ENCODE data around the gene ENO1.

Gene ENO1

DNA sequence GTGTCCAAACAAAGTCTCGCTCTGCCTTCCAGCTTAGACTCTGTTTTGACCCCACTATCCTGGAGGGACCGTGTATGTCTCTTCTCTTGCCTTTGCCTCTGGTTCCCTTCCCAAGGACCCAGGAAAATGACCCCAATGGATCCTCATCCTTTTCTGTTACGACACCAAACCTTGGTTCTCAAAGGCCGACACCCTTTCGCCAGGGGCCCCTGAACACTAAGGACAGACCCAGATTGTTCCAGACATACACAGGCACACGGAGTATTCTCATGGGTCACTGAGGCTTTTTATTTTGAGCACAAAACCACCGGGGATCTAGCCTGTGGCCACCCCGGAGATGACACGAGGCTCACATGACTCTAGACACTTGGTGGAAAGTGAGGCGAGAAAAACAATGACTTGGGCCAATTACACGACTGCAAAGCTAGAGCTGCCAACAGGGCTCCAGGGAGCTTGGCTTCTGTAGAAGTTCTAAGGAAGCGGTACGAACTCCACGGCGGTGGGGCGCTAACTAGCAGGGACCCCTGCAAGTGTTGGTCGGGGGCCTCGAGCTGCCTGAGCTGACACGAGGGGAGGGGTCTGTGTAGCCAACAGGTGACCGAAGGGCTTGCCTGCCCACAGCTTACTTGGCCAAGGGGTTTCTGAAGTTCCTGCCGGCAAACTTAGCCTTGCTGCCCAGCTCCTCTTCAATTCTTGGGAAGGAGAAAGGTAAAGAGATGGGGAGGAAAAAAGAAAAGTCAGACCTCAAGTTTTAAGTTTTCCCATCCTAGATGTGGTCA is 17.6 kb downstream of the ENO1 start:
- TF ChIP-seq FOXA1 (IDR thresholded peaks at IDR 0.05) (no peak), BHLHE40 (IDR thresholded peaks at IDR 0.05; ENCODE audit: borderline replicate concordance) (no peak), LEF1 (IDR thresholded peaks at IDR 0.05; ENCODE audit: borderline replicate concordance) (no peak), HDGF (IDR thresholded peaks at IDR 0.05; ENCODE audit: borderline replicate concordance) (no peak), L3MBTL2 (conservative IDR thresholded peaks at IDR 0.05) (no peak), ZNF384 (IDR thresholded peaks at IDR 0.05) (no peak), SUZ12 (IDR thresholded peaks at IDR 0.05) (no peak), SP1 (IDR thresholded peaks at IDR 0.05) (no peak), FOXM1 (IDR thresholded peaks at IDR 0.05; ENCODE audit: borderline replicate concordance) (no peak), NFRKB (IDR thresholded peaks at IDR 0.05) (no peak), CTBP1 (IDR thresholded peaks at IDR 0.05; ENCODE audit: borderline replicate concordance) (no peak), ARNT (IDR thresholded peaks at IDR 0.05) (no peak)
- TF ChIP-seq, protein P1, sequence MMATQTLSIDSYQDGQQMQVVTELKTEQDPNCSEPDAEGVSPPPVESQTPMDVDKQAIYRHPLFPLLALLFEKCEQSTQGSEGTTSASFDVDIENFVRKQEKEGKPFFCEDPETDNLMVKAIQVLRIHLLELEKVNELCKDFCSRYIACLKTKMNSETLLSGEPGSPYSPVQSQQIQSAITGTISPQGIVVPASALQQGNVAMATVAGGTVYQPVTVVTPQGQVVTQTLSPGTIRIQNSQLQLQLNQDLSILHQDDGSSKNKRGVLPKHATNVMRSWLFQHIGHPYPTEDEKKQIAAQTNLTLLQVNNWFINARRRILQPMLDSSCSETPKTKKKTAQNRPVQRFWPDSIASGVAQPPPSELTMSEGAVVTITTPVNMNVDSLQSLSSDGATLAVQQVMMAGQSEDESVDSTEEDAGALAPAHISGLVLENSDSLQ (IDR thresholded peaks at IDR 0.05), result no peak
- ChIA-PET POLR2A (interaction anchor here (1.0 to 3.1 kb wide), 4 partner anchors 9 to 43 kb away, joined by 3 to 16 read pairs (median 5); partner anchors contain the start of genes ENO1 and RERE), CTCF (interaction anchor here (0.6 to 4.3 kb wide), 7 partner anchors 12 to 144 kb away, joined by 3 to 35 read pairs (median 4); no protein-coding TSS in a partner anchor)
- DNase-seq (ENCODE audit: extremely low spot score), result no peak

DNA sequence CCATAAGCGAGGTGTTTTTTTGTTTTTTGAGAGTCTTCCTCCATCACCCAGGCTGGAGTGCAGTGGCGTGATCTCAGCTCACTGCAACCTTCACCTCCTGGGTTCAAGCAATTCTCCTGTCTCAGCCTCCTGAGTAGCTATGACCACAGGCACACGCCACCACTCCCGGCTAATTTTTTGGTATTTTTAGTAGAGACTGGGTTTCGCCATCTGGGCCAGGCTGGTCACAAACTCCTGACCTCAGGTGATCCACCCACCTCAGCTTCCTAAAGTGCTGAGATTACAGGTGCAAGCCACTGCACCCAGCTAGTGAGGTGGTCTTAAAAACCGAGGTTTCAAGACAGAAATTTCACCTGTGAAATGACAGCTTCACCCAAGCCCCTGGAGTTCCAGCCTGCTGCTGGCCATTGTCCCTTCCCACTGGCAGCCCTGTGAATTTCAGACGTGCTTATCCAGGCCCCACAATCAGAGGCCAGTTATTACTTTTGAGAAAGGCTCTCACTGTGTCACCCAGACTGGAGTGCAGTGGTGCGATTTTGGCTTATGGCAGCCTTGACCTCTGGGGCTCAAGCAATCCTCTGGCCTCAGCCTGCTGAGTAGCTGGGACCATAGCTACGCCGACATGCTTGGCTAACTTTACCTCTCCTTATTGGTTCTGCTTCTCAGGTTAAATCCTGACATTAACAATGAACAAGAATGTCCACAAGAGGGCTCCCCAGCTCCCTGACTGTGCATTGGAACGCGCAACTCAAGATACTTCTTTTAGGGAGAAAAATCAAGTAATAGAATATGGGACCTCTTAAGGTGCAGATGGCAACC is 19.4 kb downstream of the ENO1 start:
- DNase-seq (ENCODE audit: extremely low spot score), result peak; percentile 55
- ChIA-PET CTCF (interaction anchor here (0.6 to 4.3 kb wide), 10 partner anchors 10 to 1056 kb away, joined by 3 to 35 read pairs (median 4); no protein-coding TSS in a partner anchor), POLR2A (interaction anchor here (0.8 to 3.1 kb wide), 6 partner anchors 10 to 63 kb away, joined by 3 to 16 read pairs (median 3); partner anchors contain the start of gene ENO1)
- TF ChIP-seq CTBP1 (IDR thresholded peaks at IDR 0.05; ENCODE audit: borderline replicate concordance) (no peak), BHLHE40 (IDR thresholded peaks at IDR 0.05; ENCODE audit: borderline replicate concordance) (no peak), LEF1 (IDR thresholded peaks at IDR 0.05; ENCODE audit: borderline replicate concordance) (no peak), FOXM1 (IDR thresholded peaks at IDR 0.05; ENCODE audit: borderline replicate concordance) (no peak), SP1 (IDR thresholded peaks at IDR 0.05) (no peak), FOXK2 (IDR thresholded peaks at IDR 0.05) (no peak), SUZ12 (IDR thresholded peaks at IDR 0.05) (no peak), FOXA1 (IDR thresholded peaks at IDR 0.05) (no peak), ZNF384 (IDR thresholded peaks at IDR 0.05) (no peak), ARNT (IDR thresholded peaks at IDR 0.05) (no peak), TARDBP (IDR thresholded peaks at IDR 0.05) (no peak), NFRKB (IDR thresholded peaks at IDR 0.05) (no peak), HDGF (IDR thresholded peaks at IDR 0.05; ENCODE audit: borderline replicate concordance) (no peak), ELF4 (IDR thresholded peaks at IDR 0.05) (no peak), L3MBTL2 (conservative IDR thresholded peaks at IDR 0.05) (no peak)
- TF ChIP-seq, protein P1 (IDR thresholded peaks at IDR 0.05), result no peak

DNA sequence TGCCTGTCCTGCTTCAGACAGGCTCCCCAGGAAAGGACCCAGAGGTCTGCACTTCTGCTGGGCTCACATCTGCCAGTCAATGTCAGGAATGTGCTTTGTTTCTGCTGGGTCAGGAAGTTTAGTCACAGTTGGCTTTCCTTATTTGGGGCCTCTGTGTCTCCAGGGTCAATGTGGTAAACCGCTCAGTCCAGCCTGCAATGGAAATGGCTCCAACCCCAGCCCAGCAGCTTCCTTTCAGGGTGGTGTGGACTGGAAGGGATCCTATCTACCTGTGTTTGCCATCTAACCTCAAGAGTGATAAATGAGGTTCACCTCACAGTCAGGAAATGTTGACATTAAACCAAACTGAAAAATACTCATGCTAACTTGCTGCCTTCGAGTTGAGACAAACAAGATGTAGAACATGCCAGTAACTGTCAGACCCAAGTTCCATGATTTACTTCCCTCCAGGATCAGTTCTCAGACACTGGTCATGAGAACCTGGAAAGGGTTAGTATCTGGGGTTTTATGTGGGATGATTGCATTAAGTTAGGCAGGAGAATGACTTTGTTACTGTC is 20.3 kb downstream of the ENO1 start:
- POLR2A ChIA-PET, result interaction anchor here (1.2 to 3.1 kb wide), 3 partner anchors 20 to 37 kb away, joined by 3 to 16 read pairs (median 3); partner anchors contain the start of gene ENO1
- TF ChIP-seq, protein P1 (IDR thresholded peaks at IDR 0.05), result peak; percentile 24; the same call in 1 of the 2 replicates
- no peak for TF ChIP-seq NFRKB (IDR thresholded peaks at IDR 0.05)
- CTCF ChIA-PET, result interaction anchor here (1.1 to 4.3 kb wide), 3 partner anchors 9 to 106 kb away, joined by 4 to 35 read pairs (median 4); no protein-coding TSS in a partner anchor
- no peak for DNase-seq (ENCODE audit: extremely low spot score)

GRCh38 chr1:8856689-8857412 is 21.6 kb downstream of the ENO1 start:
- ChIA-PET CTCF (interaction anchor here (0.6 to 4.3 kb wide), 5 partner anchors 8 to 1245 kb away, joined by 4 to 35 read pairs (median 6); no protein-coding TSS in a partner anchor), POLR2A (interaction anchor here (1.1 to 1.2 kb wide), 2 partner anchors 22 to 35 kb away, joined by 3 read pairs; partner anchors contain the start of gene ENO1)
- DNase-seq (ENCODE audit: extremely low spot score), result no peak
- TF ChIP-seq BHLHE40 (IDR thresholded peaks at IDR 0.05; ENCODE audit: borderline replicate concordance), result no peak
- no peak for TF ChIP-seq ZNF384 (IDR thresholded peaks at IDR 0.05)
- TF ChIP-seq SUZ12 (IDR thresholded peaks at IDR 0.05), result no peak
- TF ChIP-seq ARNT (IDR thresholded peaks at IDR 0.05), result no peak
- TF ChIP-seq FOXA1 (IDR thresholded peaks at IDR 0.05), result no peak
- TF ChIP-seq SP1 (IDR thresholded peaks at IDR 0.05), result no peak
- no peak for TF ChIP-seq FOXM1 (IDR thresholded peaks at IDR 0.05; ENCODE audit: borderline replicate concordance)

GRCh38 chr1:8854240-8854639 is 24.2 kb downstream of the ENO1 start:
- TF ChIP-seq BHLHE40 (IDR thresholded peaks at IDR 0.05; ENCODE audit: borderline replicate concordance) (no peak), FOXM1 (IDR thresholded peaks at IDR 0.05; ENCODE audit: borderline replicate concordance) (no peak), SUZ12 (IDR thresholded peaks at IDR 0.05) (no peak), CTBP1 (IDR thresholded peaks at IDR 0.05; ENCODE audit: borderline replicate concordance) (no peak), L3MBTL2 (conservative IDR thresholded peaks at IDR 0.05) (no peak), LEF1 (IDR thresholded peaks at IDR 0.05; ENCODE audit: borderline replicate concordance) (no peak), ARNT (IDR thresholded peaks at IDR 0.05) (no peak), TARDBP (IDR thresholded peaks at IDR 0.05) (no peak), HDGF (IDR thresholded peaks at IDR 0.05; ENCODE audit: borderline replicate concordance) (no peak), FOXA1 (IDR thresholded peaks at IDR 0.05) (no peak), NFRKB (IDR thresholded peaks at IDR 0.05) (no peak)
- TF ChIP-seq, protein P1 (IDR thresholded peaks at IDR 0.05), result no peak
- ChIA-PET CTCF (interaction anchor here (0.6 kb wide), 1 partner anchor 285 kb away, joined by 3 read pairs; no protein-coding TSS in a partner anchor), POLR2A (no interaction called here)
- DNase-seq (ENCODE audit: extremely low spot score), result no peak

Data from HEK293T (cell line).